ENCODE results near the gene ORAI2.
"Not testable (repeated sequence)": the region's sequence is repeated elsewhere in the genome, so short reads cannot be mapped to it uniquely, and the experiment has no call there.

DNA sequence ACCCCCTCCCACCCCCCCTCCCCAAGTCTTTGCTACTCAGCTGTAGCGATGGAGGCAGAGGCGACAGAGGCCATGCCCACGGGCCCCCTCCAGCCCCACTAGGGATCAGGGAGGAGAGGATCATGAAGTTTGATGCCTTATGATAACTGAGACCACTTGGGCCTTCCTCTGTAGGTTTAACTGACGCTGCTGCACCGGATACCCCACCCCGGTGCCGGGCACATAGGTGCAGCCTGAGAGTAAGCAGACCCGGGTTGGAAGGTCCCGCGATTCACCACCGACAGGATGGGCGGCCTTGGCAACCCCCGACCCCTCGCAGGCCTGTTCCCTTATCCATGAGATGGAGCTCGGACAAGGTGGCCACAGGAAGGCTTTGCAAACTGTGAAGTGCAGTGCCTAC, 60.7 kb downstream of the ORAI2 start:
- TF ChIP-seq NRF1 (IDR thresholded peaks at IDR 0.05; ENCODE audit: low read depth, low read length); SMC3 (IDR thresholded peaks at IDR 0.05; ENCODE audit: low read depth, low read length); JUND (IDR thresholded peaks at IDR 0.05); EZH2phosphoT487 (IDR thresholded peaks at IDR 0.05; ENCODE audit: borderline replicate concordance, low read depth); EP300 (IDR thresholded peaks at IDR 0.05; ENCODE audit: borderline replicate concordance in 1 of 2, low read depth in 1 of 2, low read length in 1 of 2); POLR2AphosphoS5 (IDR thresholded peaks at IDR 0.05; ENCODE audit: low read depth, low read length); RAD21 (IDR thresholded peaks at IDR 0.05; ENCODE audit: low read length); GABPA (IDR thresholded peaks at IDR 0.05; ENCODE audit: low read depth): not testable (repeated sequence)
- TF ChIP-seq, protein P1, sequence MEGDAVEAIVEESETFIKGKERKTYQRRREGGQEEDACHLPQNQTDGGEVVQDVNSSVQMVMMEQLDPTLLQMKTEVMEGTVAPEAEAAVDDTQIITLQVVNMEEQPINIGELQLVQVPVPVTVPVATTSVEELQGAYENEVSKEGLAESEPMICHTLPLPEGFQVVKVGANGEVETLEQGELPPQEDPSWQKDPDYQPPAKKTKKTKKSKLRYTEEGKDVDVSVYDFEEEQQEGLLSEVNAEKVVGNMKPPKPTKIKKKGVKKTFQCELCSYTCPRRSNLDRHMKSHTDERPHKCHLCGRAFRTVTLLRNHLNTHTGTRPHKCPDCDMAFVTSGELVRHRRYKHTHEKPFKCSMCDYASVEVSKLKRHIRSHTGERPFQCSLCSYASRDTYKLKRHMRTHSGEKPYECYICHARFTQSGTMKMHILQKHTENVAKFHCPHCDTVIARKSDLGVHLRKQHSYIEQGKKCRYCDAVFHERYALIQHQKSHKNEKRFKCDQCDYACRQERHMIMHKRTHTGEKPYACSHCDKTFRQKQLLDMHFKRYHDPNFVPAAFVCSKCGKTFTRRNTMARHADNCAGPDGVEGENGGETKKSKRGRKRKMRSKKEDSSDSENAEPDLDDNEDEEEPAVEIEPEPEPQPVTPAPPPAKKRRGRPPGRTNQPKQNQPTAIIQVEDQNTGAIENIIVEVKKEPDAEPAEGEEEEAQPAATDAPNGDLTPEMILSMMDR (IDR thresholded peaks at IDR 0.05), result not testable (repeated sequence)
- TF ChIP-seq, protein P2, sequence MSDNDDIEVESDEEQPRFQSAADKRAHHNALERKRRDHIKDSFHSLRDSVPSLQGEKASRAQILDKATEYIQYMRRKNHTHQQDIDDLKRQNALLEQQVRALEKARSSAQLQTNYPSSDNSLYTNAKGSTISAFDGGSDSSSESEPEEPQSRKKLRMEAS (IDR thresholded peaks at IDR 0.05; ENCODE audit: low read depth), result not testable (repeated sequence)
- TF ChIP-seq, protein P3, sequence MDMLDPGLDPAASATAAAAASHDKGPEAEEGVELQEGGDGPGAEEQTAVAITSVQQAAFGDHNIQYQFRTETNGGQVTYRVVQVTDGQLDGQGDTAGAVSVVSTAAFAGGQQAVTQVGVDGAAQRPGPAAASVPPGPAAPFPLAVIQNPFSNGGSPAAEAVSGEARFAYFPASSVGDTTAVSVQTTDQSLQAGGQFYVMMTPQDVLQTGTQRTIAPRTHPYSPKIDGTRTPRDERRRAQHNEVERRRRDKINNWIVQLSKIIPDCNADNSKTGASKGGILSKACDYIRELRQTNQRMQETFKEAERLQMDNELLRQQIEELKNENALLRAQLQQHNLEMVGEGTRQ (IDR thresholded peaks at IDR 0.05; ENCODE audit: borderline replicate concordance, low read depth, low read length), result not testable (repeated sequence)
- TF ChIP-seq, protein P4, sequence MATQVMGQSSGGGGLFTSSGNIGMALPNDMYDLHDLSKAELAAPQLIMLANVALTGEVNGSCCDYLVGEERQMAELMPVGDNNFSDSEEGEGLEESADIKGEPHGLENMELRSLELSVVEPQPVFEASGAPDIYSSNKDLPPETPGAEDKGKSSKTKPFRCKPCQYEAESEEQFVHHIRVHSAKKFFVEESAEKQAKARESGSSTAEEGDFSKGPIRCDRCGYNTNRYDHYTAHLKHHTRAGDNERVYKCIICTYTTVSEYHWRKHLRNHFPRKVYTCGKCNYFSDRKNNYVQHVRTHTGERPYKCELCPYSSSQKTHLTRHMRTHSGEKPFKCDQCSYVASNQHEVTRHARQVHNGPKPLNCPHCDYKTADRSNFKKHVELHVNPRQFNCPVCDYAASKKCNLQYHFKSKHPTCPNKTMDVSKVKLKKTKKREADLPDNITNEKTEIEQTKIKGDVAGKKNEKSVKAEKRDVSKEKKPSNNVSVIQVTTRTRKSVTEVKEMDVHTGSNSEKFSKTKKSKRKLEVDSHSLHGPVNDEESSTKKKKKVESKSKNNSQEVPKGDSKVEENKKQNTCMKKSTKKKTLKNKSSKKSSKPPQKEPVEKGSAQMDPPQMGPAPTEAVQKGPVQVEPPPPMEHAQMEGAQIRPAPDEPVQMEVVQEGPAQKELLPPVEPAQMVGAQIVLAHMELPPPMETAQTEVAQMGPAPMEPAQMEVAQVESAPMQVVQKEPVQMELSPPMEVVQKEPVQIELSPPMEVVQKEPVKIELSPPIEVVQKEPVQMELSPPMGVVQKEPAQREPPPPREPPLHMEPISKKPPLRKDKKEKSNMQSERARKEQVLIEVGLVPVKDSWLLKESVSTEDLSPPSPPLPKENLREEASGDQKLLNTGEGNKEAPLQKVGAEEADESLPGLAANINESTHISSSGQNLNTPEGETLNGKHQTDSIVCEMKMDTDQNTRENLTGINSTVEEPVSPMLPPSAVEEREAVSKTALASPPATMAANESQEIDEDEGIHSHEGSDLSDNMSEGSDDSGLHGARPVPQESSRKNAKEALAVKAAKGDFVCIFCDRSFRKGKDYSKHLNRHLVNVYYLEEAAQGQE (IDR thresholded peaks at IDR 0.05; ENCODE audit: low read depth, low read length), result not testable (repeated sequence)

Data from SK-N-SH (cell line).